GM21526 (cell line): ENCODE measurements around the gene SLAMF6.

ENCODE experiments used
- ATAC-seq: cut with Tn5 transposase; IDR thresholded peaks from one replicate; pipeline ENCODE4 v1.9.1; 2021; ENCODE audit warnings: moderate library complexity; ENCODE audit not compliant: unreplicated experiment, low FRiP score

Gene SLAMF6

DNA sequence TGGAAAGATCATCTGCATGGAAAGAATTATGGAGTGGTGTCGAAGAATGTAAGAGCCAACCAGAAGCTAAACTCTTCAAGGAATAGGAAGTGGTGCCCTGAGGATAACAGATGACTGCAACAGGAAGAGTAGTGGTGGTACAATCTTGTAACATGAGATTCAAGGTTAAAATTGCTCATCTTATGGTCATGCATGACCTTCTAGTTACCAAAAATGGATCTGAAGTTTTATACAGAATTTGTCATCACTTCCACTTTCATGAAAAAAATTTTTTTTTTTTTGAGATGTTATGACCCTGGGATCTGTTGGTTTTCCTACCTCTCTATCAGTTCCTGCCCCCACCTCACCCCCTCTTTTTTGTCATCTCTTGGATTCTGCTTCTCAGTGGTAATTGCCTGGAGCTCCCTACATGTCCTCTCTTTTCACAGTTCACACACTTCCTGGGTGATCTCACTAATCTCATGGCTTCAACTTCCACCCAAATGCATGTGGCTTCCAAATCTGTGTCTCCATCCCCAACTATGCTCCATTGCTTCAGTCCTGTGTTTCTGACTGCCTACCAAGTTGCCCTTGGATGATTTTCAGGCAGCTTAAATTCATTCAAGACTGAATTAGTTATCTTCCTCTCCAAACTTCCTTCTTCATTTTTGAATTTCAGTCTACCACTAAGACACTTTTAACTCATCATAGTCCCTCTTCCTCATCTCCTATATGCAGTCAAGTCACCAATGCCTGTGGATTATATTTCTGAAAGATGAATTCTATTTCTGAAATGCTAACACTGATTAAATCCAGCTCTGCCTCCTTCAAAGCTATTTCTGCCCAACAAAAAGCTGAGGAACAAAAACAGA lies 48.4 kb downstream of the SLAMF6 start:
- ATAC-seq = no peak

GRCh38 chr1:160472112-160472511 lies 50.9 kb downstream of the SLAMF6 start:
- ATAC-seq = no peak

GRCh38 chr1:160471253-160471652 lies 51.8 kb downstream of the SLAMF6 start:
- ATAC-seq = no peak

GRCh38 chr1:160467576-160467975 lies 55.5 kb downstream of the SLAMF6 start:
- ATAC-seq = no peak

DNA sequence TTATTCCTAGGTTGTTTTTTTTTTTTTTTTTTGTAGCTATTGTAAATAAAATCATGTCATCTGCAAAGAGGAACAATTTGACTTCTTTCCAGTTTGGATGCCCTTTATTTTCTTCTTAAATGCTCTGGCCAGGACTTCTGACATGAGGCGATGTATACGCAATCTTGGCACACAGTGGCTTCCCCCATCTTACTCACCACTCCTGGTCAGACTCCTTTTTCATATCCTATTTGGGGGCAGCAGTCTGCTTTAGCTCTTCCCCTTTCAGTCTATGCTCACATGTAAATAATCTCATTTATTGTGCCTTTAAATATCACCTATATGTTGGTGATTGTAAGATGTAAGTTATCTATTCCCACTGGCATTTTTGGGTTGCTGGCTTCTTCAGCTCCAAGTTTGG lies 56.1 kb downstream of the SLAMF6 start:
- ATAC-seq = no peak

GRCh38 chr1:160465123-160465522 lies 57.9 kb downstream of the SLAMF6 start:
- no peak for ATAC-seq

- ATAC-seq = no peak
These were observed 62.3 kb downstream of the SLAMF6 start for GRCh38 chr1:160460683-160461287.

GRCh38 chr1:160460214-160460642 lies 62.8 kb downstream of the SLAMF6 start:
- ATAC-seq = no peak

DNA sequence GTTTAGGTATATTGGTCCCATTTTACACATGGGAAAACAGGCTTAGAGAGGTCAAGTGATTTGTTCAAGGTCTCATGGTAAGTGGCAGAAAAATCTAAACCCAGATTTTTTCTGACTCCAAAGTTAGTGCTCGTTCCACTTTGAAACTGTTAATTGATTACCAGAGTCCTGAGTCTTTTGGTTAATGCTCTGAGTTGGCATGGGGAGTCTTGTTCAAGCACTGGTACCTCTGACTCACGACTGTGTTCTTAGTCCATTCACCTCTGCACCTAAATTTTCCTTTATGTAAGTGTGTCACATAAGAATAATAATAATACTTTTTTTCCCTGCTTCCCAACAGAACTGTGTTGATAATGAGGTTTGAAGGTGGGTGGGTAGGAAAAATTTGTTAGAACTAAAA lies 63.4 kb downstream of the SLAMF6 start:
- no peak for ATAC-seq

GRCh38 chr1:160459056-160459455 lies 64.0 kb downstream of the SLAMF6 start:
- ATAC-seq = no peak

- ATAC-seq = no peak
These were observed 67.9 kb downstream of the SLAMF6 start for GRCh38 chr1:160455153-160455517.

- no peak for ATAC-seq
These were observed 68.5 kb downstream of the SLAMF6 start for GRCh38 chr1:160454371-160455152.

- ATAC-seq = peak; percentile 48
These were observed 69.6 kb downstream of the SLAMF6 start for GRCh38 chr1:160453443-160453842.

DNA sequence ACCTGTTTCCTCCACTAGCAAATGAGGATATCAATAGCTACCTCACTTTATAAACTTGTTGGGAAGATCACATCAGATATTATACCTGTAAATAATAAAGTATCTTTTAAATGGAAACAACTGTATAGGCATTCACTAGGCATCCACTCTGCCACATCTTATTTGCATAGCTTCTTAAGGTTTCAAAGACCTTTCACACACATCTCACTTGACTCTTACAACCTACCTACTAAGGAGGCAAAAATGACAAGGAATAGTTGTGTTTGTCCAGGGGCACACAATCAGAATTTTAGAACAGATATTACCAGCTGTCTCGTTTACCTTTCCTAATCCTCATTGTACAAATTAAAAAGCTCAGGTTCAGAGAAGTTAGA lies 71.2 kb downstream of the SLAMF6 start:
- ATAC-seq = peak; percentile 39

GRCh38 chr1:160451119-160451858 lies 71.8 kb downstream of the SLAMF6 start:
- ATAC-seq = peak; percentile 41

- no peak for ATAC-seq
These were observed 73.6 kb downstream of the SLAMF6 start for GRCh38 chr1:160449494-160449893.

- ATAC-seq = no peak
These were observed 76.0 kb downstream of the SLAMF6 start for GRCh38 chr1:160446945-160447600.

- no peak for ATAC-seq
These were observed 83.3 kb downstream of the SLAMF6 start for GRCh38 chr1:160439718-160440117.

DNA sequence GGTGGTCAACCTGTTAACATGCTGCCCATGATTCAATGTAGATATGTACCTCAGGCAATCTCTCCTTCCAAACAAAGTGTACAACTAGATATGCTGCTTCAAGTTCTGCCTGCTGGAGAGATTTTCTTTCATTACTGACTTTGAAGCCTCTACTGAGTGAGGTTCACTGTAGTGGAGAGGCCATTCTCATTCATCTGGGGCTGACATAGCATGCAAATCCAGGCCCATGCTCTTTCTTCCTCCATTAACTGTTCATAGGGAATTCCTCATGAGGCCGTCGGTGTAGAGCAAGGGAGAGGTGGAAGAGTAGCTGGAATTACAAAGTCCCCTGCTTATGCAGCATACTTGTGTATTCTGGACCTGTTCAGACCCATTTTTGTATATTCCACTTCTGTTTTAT lies 84.1 kb downstream of the SLAMF6 start:
- ATAC-seq = no peak

DNA sequence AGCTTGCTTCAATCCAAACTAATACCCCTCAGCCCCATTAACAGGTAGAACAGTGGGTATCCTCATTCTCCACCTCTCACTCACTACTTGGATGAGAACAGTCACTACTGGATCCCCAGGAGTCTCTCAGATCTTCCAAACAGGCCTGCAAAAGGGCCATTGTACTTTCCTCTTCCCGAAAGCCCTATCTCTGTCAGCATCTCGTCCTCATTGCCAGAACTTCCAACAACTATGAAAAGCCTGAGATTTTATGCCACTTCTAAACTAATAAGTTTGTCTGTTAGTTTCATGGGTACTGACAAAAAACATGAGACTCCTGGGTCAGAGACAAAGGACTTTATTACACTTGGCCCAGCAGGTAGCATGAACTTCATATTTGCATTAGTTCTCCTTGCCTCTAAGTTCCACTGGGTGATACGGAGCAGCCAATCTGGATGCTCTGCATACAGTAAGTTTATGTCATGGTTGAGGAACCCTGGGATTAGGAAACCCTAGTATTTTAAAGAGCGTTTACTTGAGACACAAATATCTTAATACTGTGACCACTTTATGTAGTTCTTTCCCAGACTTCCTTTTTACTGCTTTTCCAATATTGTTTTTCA lies 84.6 kb downstream of the SLAMF6 start:
- no peak for ATAC-seq
